Left renal cortex interstitium (tissue), 4 donors: Measurements from ENCODE around the gene SWSAP1. TPM values are rescaled to one million over a fixed set of nuclear protein-coding genes. Genes with fewer than 3 reads are reported as not detected.

Experiments used
- polyA plus RNA-seq, 4 donors: library from polyadenylated mRNA; unstranded; fragments of 120-200 nt; gene quantifications; one replicate each; pipeline ENCODE4 v1.2.1, GENCODE V29; 2013; ENCODE audit not compliant: insufficient read length in 4 of 4

The SWSAP1 gene
- polyA plus RNA-seq, 4 donors = 2.6 to 3.7 (median 3.4) TPM

Other genes with a start within 250 kb of the SWSAP1 start
- gene SPC24, start 218.9 kb upstream of the SWSAP1 start, polyA plus RNA-seq = 10 to 100 TPM; 11.6 to 21.9 (median 21.0) TPM
- gene KANK2, start 177.1 kb upstream of the SWSAP1 start, polyA plus RNA-seq = 100 to 1,000 TPM; 114 to 142 (median 133) TPM
- gene ANGPTL8, start 135.0 kb upstream of the SWSAP1 start, polyA plus RNA-seq = 1 to 10 TPM in 1 of 4 donors, under 1 TPM in 2, not detected in 1; 0.52 to 1.2 (median 0.86) TPM
- 10 to 100 TPM; 31.8 to 69.6 (median 50.0) TPM for gene DOCK6, start 112.1 kb upstream of the SWSAP1 start, polyA plus RNA-seq
- gene TSPAN16, start 78.5 kb upstream of the SWSAP1 start, polyA plus RNA-seq = under 1 TPM in 2 of 4 donors, not detected in 2; 0.09 to 0.36 TPM
- 10 to 100 TPM; 15.7 to 19.6 (median 17.5) TPM for gene RAB3D, start 35.0 kb upstream of the SWSAP1 start, polyA plus RNA-seq
- gene TMEM205, start 28.4 kb upstream of the SWSAP1 start, polyA plus RNA-seq = 100 to 1,000 TPM; 135 to 151 (median 142) TPM
- gene CCDC159, start 28.1 kb upstream of the SWSAP1 start, polyA plus RNA-seq = 10 to 100 TPM; 20.2 to 45.6 (median 30.5) TPM
- 10 to 100 TPM; 10.2 to 21.2 (median 17.8) TPM for gene PLPPR2, start 19.2 kb upstream of the SWSAP1 start, polyA plus RNA-seq
- gene EPOR, start 9.6 kb downstream of the SWSAP1 start, polyA plus RNA-seq = 10 to 100 TPM; 16.5 to 40.6 (median 29.7) TPM
- gene RGL3, start 44.6 kb downstream of the SWSAP1 start, polyA plus RNA-seq = 100 to 1,000 TPM in 2 of 4 donors, 10 to 100 TPM in 2; 47.9 to 141 (median 97.3) TPM
- 1 to 10 TPM; 1.7 to 2.3 (median 2.1) TPM for gene ODAD3, start 60.5 kb downstream of the SWSAP1 start, polyA plus RNA-seq
- 100 to 1,000 TPM; 302 to 378 (median 348) TPM for gene PRKCSH, start 61.0 kb downstream of the SWSAP1 start, polyA plus RNA-seq
- under 1 TPM; 0.08 to 0.49 (median 0.16) TPM for gene ELAVL3, start 106.4 kb downstream of the SWSAP1 start, polyA plus RNA-seq
- 10 to 100 TPM in 3 of 4 donors, 1 to 10 TPM in 1; 7.6 to 12.8 (median 11.4) TPM for gene ZNF653, start 131.2 kb downstream of the SWSAP1 start, polyA plus RNA-seq
- 10 to 100 TPM; 36.4 to 47.9 (median 42.0) TPM for gene ECSIT, start 154.5 kb downstream of the SWSAP1 start, polyA plus RNA-seq
- 1 to 10 TPM; 4.2 to 5.4 (median 5.1) TPM for gene CNN1, start 164.2 kb downstream of the SWSAP1 start, polyA plus RNA-seq
- gene ELOF1, start 184.6 kb downstream of the SWSAP1 start, polyA plus RNA-seq = 10 to 100 TPM; 42.3 to 66.1 (median 52.0) TPM
- 10 to 100 TPM; 11.7 to 20.6 (median 13.4) TPM for gene ACP5, start 203.0 kb downstream of the SWSAP1 start, polyA plus RNA-seq
- gene ZNF627, start 222.8 kb downstream of the SWSAP1 start, polyA plus RNA-seq = 10 to 100 TPM; 37.8 to 51.9 (median 45.6) TPM